Astrocyte (in vitro differentiated cells and primary cell): Measurements from ENCODE around the gene AGPAT1. TPM values are rescaled to one million over a fixed set of nuclear protein-coding genes. Genes with fewer than 3 reads are reported as not detected.

Experiments used
- DNase-seq: peaks from one replicate; pipeline ENCODE4 v3.0.0-alpha.2; 2010; ENCODE audit warnings: low read depth
- FAIRE-seq: peaks from 2 replicates; lab custom pipeline; 2011; peaks lifted over from hg19 to GRCh38; lab: Jason Lieb, UNC
- H2AFZ ChIP-seq: 2 replicates; pipeline ENCODE4 v1.6.0; 2012; ENCODE audit warnings: low read depth, low read length, inconsistent platforms
- H3K27ac ChIP-seq: 2 replicates; pipeline ENCODE4 v1.5.1; 2011; ENCODE audit warnings: low read depth, low read length, inconsistent platforms
- H3K27me3 ChIP-seq: 2 replicates; pipeline ENCODE4 v1.6.0; 2011; ENCODE audit warnings: low read length, inconsistent platforms; ENCODE audit not compliant: insufficient read depth
- H3K36me3 ChIP-seq: 2 replicates; pipeline ENCODE4 v1.5.1; 2011; ENCODE audit warnings: low read length, inconsistent platforms; ENCODE audit not compliant: insufficient read depth
- H3K4me1 ChIP-seq: 2 replicates; pipeline ENCODE4 v1.5.1; 2011; ENCODE audit warnings: low read length, inconsistent platforms; ENCODE audit not compliant: insufficient read depth
- H3K4me2 ChIP-seq: 2 replicates; pipeline ENCODE4 v1.6.0; 2012; ENCODE audit warnings: low read length, inconsistent platforms
- H3K4me3 ChIP-seq: 2 replicates; pipeline ENCODE4 v1.5.1; 2011; ENCODE audit warnings: low read depth, mild to moderate bottlenecking, low read length, inconsistent platforms; ENCODE audit not compliant: insufficient read depth
- H3K79me2 ChIP-seq: 2 replicates; pipeline ENCODE4 v1.6.0; 2012; ENCODE audit warnings: mild to moderate bottlenecking, low read length, inconsistent platforms; ENCODE audit not compliant: insufficient read depth
- H3K9ac ChIP-seq: 2 replicates; pipeline ENCODE4 v1.6.0; 2012; ENCODE audit warnings: mild to moderate bottlenecking, low read length, inconsistent platforms
- H3K9me3 ChIP-seq: 2 replicates; pipeline ENCODE4 v1.5.1; 2012; ENCODE audit warnings: low read depth, mild to moderate bottlenecking, low read length, inconsistent platforms; ENCODE audit not compliant: insufficient read depth
- H4K20me1 ChIP-seq: 2 replicates; pipeline ENCODE4 v1.6.0; 2012; ENCODE audit warnings: low read length, inconsistent platforms; ENCODE audit not compliant: insufficient read depth
- H3K27ac Mint-ChIP-seq: one replicate; pipeline ENCODE4 v1.8.0; 2021; ENCODE audit warnings: mild to moderate bottlenecking, mixed read lengths; ENCODE audit not compliant: unreplicated experiment
- H3K27me3 Mint-ChIP-seq: one replicate; pipeline ENCODE4 v1.8.0; 2021; ENCODE audit warnings: low read depth, mixed read lengths; ENCODE audit not compliant: unreplicated experiment
- H3K36me3 Mint-ChIP-seq: one replicate; pipeline ENCODE4 v1.8.0; 2021; ENCODE audit warnings: low read depth, mixed read lengths; ENCODE audit not compliant: unreplicated experiment
- H3K4me1 Mint-ChIP-seq: one replicate; pipeline ENCODE4 v1.8.0; 2021; ENCODE audit warnings: low read depth, mixed read lengths; ENCODE audit not compliant: unreplicated experiment
- H3K4me3 Mint-ChIP-seq: one replicate; pipeline ENCODE4 v1.8.0; 2021; ENCODE audit warnings: mild to moderate bottlenecking, moderate library complexity, mixed read lengths; ENCODE audit not compliant: unreplicated experiment
- H3K9me3 Mint-ChIP-seq: one replicate; pipeline ENCODE4 v1.8.0; 2021; ENCODE audit warnings: mild to moderate bottlenecking, mixed read lengths; ENCODE audit not compliant: unreplicated experiment
- EZH2 ChIP-seq: IDR thresholded peaks from 2 replicates; pipeline ENCODE4 v1.6.1; 2012; ENCODE audit warnings: mild to moderate bottlenecking, low read length, inconsistent platforms; ENCODE audit not compliant: insufficient read depth
- microRNA-seq: library from miRNA; unstranded; fragments of <30 nt; microRNA quantifications from one replicate; pipeline ENCODE4 v1.2.0, GENCODE V29; 2020
- total RNA-seq: library from RNA; stranded (reverse); gene quantifications from 2 replicates; pipeline ENCODE4 v1.2.1, GENCODE V29; 2021
- TF ChIP-seq, protein P1 (sequence below): IDR thresholded peaks from 2 replicates; pipeline ENCODE4 v1.5.1; 2011; ENCODE audit warnings: low read depth, mild to moderate bottlenecking, inconsistent platforms, low read length, moderate library complexity; ENCODE audit not compliant: insufficient read depth

The AGPAT1 gene
- total RNA-seq, 1 donor from 2014 or later: 94.8 TPM

DNA sequence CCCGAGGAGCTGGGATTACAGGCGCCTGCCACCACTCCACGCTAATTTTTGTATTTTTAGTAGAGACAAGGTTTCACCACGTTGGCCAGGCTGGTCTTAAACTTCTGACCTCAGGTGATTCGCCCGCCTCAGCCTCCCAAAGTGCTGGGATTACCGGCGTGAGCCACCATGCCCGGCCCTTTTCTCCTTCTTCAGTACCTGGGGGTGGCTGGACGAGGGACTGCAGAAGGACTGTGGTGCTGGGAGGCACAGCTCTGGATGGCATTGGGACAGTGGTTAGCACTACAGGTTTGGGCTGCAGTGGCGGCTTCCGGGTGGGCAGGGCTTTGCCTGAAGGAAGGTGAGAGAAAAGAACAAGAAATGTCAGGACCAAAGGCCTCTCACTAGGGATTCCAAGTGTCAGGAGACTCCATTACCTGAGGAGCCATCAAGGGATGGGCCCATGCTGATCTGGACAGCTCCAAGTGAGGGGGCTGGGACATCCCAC is 55.3 kb downstream of the AGPAT1 start:
- TF ChIP-seq EZH2: no peak
- TF ChIP-seq, protein P1, sequence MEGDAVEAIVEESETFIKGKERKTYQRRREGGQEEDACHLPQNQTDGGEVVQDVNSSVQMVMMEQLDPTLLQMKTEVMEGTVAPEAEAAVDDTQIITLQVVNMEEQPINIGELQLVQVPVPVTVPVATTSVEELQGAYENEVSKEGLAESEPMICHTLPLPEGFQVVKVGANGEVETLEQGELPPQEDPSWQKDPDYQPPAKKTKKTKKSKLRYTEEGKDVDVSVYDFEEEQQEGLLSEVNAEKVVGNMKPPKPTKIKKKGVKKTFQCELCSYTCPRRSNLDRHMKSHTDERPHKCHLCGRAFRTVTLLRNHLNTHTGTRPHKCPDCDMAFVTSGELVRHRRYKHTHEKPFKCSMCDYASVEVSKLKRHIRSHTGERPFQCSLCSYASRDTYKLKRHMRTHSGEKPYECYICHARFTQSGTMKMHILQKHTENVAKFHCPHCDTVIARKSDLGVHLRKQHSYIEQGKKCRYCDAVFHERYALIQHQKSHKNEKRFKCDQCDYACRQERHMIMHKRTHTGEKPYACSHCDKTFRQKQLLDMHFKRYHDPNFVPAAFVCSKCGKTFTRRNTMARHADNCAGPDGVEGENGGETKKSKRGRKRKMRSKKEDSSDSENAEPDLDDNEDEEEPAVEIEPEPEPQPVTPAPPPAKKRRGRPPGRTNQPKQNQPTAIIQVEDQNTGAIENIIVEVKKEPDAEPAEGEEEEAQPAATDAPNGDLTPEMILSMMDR: no peak
- Histone ChIP-seq H3K4me1 (peaks cover 3% of the 10 kb centered on the region), H3K36me3 (peaks cover 20% of the 10 kb centered on the region), H4K20me1 (peaks cover 24% of the 10 kb centered on the region), H2AFZ (no peak overlapping the region), H3K9me3 (no peaks in the 10 kb centered on the region), H3K27ac (no peak overlapping the region), H3K4me3 (no peak overlapping the region), H3K27me3 (no peaks in the 10 kb centered on the region), H3K9ac (no peak overlapping the region), H3K79me2 (peaks cover 5% of the 10 kb centered on the region), H3K4me2 (no peak overlapping the region)
- Mint-ChIP-seq H3K36me3 (peaks cover 22% of the 10 kb centered on the region), H3K4me3 (no peak overlapping the region), H3K27me3 (no peaks in the 10 kb centered on the region), H3K4me1 (no peaks in the 10 kb centered on the region), H3K27ac (no peak overlapping the region), H3K9me3 (no peaks in the 10 kb centered on the region)
- FAIRE-seq (no peak), DNase-seq (no peak)

DNA sequence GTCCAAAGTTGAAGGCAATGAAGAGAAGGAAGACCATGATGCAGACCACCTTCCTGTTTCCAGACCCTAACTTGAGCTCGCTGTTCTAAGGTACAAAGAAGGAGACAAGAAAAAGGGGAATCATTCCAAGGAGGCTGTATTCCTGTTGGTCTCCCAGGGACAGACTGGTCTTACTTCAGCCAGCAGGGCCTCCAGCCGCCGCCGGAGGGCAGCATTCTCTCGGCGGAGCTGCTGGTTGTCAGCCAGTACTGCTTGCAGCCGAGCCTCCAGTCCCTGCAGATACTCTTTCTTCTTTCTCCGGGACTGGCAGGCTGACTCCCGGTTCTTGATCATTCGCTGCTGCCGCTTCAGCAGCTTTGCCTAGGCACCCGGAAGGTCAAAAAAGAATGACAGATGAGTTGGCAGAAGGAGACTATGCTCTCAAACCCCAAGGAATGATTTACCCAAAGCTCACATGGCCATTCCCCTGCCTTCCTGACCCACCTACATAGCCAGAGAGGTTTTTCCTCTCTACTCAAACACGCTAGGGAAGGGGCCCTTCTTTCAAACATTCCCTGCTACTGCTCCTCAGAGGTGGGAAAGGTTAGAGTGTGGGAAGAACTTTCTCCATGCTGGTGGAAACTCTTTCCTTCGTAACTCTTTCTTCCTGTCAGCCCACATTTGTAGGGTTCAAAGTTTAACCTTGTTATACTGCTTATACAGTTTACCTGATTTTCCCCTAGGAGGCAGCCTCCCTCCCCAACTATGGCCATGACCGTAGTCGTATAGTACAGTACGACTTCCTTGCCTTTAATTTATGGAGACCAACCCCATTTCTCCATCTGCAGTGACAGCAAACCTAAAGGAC is 56.9 kb downstream of the AGPAT1 start:
- no peak overlapping the region for H3K27ac Mint-ChIP-seq
- peak overlapping the region; percentile 29 for H3K9ac ChIP-seq
- DNase-seq: peak; percentile 56
- H3K27me3 ChIP-seq: no peaks in the 10 kb centered on the region
- no peak for TF ChIP-seq EZH2
- TF ChIP-seq, protein P1: peak; percentile 91
- no peak overlapping the region for H3K4me3 Mint-ChIP-seq
- H3K36me3 ChIP-seq: peaks cover 20% of the 10 kb centered on the region
- peaks cover 4% of the 10 kb centered on the region for H3K79me2 ChIP-seq
- no peak overlapping the region for H3K4me2 ChIP-seq
- peaks cover 21% of the 10 kb centered on the region for H4K20me1 ChIP-seq
- H3K4me3 ChIP-seq: no peak overlapping the region
- FAIRE-seq: no peak
- no peaks in the 10 kb centered on the region for H3K9me3 Mint-ChIP-seq
- no peaks in the 10 kb centered on the region for H3K27me3 Mint-ChIP-seq
- H3K36me3 Mint-ChIP-seq: peaks cover 19% of the 10 kb centered on the region
- peaks cover 5% of the 10 kb centered on the region for H3K4me1 Mint-ChIP-seq
- H2AFZ ChIP-seq: no peak overlapping the region
- H3K4me1 ChIP-seq: peaks cover 12% of the 10 kb centered on the region
- H3K27ac ChIP-seq: no peak overlapping the region
- H3K9me3 ChIP-seq: no peaks in the 10 kb centered on the region

Small RNA genes lying within 50 kb of the gene (microRNA-seq; reads per million reads assigned to microRNA genes)
- gene MIR6721: 18.6 reads per million, percentile 45 among the genes with 10 or more reads in this experiment
- gene MIR6833: not detected

Other genes with a start within 250 kb of the AGPAT1 start
- gene C2, start 248.4 kb downstream of the AGPAT1 start, total RNA-seq: 0.20 and 0.43 TPM in 2 replicates
- 1.0 and 1.4 TPM in 2 replicates for gene CFB, start 230.0 kb downstream of the AGPAT1 start, total RNA-seq
- 47.7 and 48.1 TPM in 2 replicates for gene NELFE, start 217.1 kb downstream of the AGPAT1 start, total RNA-seq
- gene SKIC2, start 216.9 kb downstream of the AGPAT1 start, total RNA-seq: 75.3 and 79.1 TPM in 2 replicates
- 12.6 and 15.6 TPM in 2 replicates for gene DXO, start 203.9 kb downstream of the AGPAT1 start, total RNA-seq
- gene C4A, start 194.0 kb downstream of the AGPAT1 start, total RNA-seq: 3.8 and 4.6 TPM in 2 replicates
- gene C4B, start 161.3 kb downstream of the AGPAT1 start, total RNA-seq: 3.2 and 3.7 TPM in 2 replicates
- gene CYP21A2, start 137.7 kb downstream of the AGPAT1 start, total RNA-seq: 0.11 and 0.46 TPM in 2 replicates
- gene TNXB, start 66.7 kb downstream of the AGPAT1 start, total RNA-seq: 1.8 and 2.3 TPM in 2 replicates
- 68.7 and 70.1 TPM in 2 replicates for gene ATF6B, start 47.8 kb downstream of the AGPAT1 start, total RNA-seq
- 5.2 TPM in 2 replicates for gene FKBPL, start 45.8 kb downstream of the AGPAT1 start, total RNA-seq
- 0.45 and 0.67 TPM in 2 replicates for gene PRRT1, start 24.1 kb downstream of the AGPAT1 start, total RNA-seq
- gene PPT2, start 21.9 kb downstream of the AGPAT1 start, total RNA-seq: 25.6 and 33.0 TPM in 2 replicates
- gene EGFL8, start 11.5 kb downstream of the AGPAT1 start, total RNA-seq: 10.4 and 13.3 TPM in 2 replicates
- gene RNF5, start 2.3 kb upstream of the AGPAT1 start, total RNA-seq: 59.0 and 60.0 TPM in 2 replicates
- 7.5 and 9.9 TPM in 2 replicates for gene AGER, start 8.2 kb upstream of the AGPAT1 start, total RNA-seq
- gene PBX2, start 14.1 kb upstream of the AGPAT1 start, total RNA-seq: 80.7 and 83.7 TPM in 2 replicates
- 9.6 and 10.2 TPM in 2 replicates for gene GPSM3, start 16.6 kb upstream of the AGPAT1 start, total RNA-seq
- 0.57 and 0.60 TPM in 2 replicates for gene NOTCH4, start 48.0 kb upstream of the AGPAT1 start, total RNA-seq
- not detected in 2 replicates for gene TSBP1, start 195.8 kb upstream of the AGPAT1 start, total RNA-seq
- not detected in 2 replicates for gene BTNL2, start 231.1 kb upstream of the AGPAT1 start, total RNA-seq